HG03575 (cell line): ENCODE results near the gene ERGIC1.
"Not testable (repeated sequence)": the region's sequence is repeated elsewhere in the genome, so short reads cannot be mapped to it uniquely, and the experiment has no call there.

Source experiments
- ATAC-seq: cut with Tn5 transposase; IDR thresholded peaks from one replicate; pipeline ENCODE4 v1.9.1; 2021; ENCODE audit not compliant: unreplicated experiment, insufficient number of reproducible peaks, low FRiP score; ENCODE audit errors: extremely low read depth

ERGIC1 gene, protein sequence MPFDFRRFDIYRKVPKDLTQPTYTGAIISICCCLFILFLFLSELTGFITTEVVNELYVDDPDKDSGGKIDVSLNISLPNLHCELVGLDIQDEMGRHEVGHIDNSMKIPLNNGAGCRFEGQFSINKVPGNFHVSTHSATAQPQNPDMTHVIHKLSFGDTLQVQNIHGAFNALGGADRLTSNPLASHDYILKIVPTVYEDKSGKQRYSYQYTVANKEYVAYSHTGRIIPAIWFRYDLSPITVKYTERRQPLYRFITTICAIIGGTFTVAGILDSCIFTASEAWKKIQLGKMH

DNA sequence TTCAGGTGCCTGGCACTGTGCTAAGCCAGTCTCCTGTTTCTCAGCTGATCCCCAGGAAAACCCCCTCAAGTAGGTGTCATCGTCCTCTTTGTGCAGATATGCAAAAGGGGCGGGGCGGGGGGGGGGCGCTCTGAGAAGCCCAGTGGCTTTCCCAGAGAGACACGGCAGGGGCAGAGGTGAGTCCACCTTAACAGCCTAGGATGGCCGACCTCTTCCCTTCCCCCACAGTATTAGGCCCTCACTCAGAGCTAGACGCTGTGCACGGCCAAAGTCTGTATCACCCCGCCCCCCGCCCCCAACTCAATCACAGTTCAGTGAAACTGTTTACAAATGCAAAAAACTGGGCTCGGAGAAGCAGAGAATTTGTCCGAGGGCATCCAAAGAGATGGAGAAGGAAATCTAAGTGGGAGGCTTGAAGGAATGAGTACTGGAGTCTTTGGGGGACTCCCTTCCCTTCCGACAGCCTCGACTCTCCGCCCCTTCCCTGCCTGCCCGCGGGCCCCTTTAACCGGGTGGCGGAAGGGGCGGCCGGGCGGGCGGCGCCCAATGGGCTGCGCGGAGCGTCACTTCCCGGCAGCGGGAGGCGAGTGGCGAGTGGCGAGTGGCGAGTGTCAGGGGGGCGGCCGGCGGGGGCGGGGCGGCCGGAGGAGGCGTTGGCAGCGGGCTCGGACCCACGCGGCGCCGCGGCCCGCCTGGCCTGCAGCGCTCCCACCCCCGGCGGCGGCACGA lies at the start of gene ERGIC1:
Gene ERGIC1 (plus strand): TSS at position 566 of the 729 bp plus-strand sequence. CDS start 163 bp downstream, at position 729.
- ATAC-seq = no peak

DNA sequence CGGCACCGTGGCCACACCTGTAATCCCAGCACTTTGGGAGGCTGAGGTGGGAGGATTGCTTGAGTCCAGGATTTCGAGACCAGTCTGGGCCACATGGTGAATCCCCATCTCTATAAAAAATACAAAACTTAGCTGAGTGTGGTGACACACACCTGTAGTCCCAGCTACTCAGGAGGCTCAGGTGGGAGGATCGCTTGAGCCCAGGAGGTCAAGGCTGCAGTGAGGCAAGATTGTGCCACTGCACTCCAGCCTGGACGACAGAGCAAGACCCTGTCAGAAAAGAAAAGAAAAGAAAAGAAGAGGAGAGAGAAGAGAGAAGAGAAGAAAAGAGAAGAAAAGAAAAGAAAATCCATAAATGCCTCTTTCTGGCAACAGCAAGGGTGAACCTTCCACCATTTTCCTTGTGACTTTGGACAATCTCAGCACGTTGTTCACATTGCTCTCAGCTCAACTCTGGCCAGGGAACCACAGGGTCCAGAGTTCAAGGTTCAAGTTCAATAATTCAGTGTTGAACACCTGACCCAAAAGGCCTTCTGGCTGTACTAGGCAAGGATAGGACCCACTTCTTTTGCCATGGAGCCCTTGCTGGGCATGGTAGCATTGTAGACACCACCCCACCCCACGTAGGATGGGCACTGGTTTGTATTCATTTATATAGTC lies 48.5 kb upstream of the ERGIC1 start:
- ATAC-seq = no peak

- ATAC-seq = no peak
Measured at GRCh38 chr5:172786736-172787462, 47.2 kb upstream of the ERGIC1 start.

DNA sequence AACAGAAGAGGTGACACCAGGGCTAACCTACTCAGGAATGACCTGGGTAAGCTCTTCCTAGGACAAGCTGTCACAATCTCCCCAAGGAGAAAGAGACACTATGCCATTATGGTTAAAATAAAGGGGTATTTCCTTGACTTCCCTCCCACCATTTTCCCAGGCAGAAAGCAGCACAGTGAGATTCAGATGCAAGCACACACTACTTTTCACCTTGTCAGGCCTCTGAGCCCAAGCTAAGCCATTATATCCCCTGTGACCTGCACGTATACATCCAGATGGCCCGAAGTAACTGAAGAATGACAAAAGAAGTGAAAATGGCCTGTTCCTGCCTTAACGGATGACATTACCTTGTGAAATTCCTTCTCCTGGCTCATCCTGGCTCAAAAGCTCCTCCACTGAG lies 46.5 kb upstream of the ERGIC1 start:
- ATAC-seq = not testable (repeated sequence)

GRCh38 chr5:172788771-172789686 lies 45.0 kb upstream of the ERGIC1 start:
- ATAC-seq = no peak

DNA sequence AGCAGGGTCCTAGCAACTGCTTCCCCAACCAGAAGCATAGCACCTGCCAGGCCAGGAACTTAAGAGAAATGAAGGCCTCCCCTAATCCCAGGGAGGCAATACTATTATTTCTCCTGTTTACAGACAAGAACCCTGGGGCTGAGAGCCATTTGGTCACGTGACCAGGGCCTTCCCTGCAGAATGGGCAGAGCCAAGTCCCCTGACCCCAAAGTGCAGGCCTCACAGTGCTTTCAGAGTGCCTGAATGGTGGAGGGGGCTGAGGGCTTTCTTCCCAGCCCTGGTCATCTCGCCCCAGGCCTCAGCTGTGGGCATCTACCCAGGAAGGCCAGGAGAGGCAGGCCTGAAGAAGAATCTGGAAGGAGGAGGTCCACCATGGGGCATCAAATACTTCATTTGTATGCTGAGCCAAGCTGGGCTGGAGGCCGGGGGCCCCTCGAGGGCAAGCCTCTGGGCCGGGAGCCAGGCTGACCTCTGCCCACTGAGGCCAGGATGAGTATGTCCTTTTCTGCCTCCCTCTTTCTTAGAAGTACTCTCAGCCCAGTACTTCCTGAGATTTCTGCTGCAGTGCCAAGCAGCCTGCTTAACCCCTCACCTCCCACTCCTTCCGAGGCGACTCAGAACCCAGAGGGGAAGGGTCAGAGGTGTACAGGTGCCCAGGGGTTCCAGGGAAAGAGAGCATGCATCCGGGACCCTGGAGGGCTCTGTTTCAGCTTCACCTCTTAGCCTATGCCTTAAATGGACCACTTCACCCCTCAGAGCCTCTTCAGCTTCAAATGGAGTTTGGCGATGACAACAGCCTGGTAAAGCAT lies 44.2 kb upstream of the ERGIC1 start:
- ATAC-seq = no peak

GRCh38 chr5:172790496-172790889 lies 43.6 kb upstream of the ERGIC1 start:
- no peak for ATAC-seq

DNA sequence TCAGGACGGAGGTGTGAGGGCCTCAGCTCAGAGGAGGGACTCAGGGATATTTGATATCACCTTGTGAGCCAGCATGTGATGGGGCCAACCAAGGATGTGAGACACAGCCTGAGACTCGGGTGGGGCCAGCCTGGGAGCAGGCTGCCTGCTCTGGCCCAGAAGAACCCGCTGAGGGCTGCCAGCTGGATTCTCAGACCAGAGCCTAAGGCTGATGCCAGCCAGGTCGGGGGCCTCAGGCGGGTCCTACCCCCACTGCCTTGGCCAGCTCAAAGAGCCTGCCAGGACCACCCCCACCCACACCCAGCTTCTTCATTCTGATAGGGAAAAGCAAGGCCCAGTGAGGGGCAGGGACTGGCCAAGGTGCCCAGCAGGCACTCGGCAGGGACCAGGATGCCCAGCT lies 42.8 kb upstream of the ERGIC1 start:
- no peak for ATAC-seq

DNA sequence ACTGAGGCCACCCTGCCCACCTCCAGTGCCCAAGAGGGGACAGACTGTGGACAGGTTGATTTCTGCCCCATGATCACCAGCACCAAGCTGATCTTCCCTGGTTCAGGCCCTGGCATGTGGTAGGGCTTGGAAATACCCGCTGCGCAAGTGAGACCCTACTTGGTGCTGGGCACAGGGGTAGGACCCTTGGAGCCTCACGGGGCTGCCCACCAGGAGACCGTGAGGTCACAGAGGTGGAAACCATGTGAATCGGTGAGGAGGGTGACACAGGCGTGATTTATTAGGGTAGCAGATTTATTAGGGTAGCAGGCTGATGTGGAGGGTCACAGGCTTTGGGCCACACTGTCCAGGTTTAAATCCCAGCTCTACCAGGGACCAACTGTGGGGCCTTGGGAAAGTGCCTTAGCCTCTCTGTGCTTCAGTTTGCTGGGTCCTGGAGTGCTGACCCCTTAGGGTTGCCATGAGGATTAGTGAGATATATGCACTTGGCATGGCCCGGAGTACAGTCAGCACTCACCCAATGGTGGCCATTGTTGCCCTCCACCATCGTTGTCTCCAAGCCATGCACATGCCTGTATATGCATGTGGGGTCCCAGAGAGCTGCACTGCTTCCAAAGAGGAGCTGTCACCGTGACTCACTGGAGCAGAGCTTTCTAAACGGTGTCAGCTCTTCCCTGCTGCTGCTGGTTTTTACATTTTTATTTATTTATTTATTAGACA lies 42.2 kb upstream of the ERGIC1 start:
- no peak for ATAC-seq

DNA sequence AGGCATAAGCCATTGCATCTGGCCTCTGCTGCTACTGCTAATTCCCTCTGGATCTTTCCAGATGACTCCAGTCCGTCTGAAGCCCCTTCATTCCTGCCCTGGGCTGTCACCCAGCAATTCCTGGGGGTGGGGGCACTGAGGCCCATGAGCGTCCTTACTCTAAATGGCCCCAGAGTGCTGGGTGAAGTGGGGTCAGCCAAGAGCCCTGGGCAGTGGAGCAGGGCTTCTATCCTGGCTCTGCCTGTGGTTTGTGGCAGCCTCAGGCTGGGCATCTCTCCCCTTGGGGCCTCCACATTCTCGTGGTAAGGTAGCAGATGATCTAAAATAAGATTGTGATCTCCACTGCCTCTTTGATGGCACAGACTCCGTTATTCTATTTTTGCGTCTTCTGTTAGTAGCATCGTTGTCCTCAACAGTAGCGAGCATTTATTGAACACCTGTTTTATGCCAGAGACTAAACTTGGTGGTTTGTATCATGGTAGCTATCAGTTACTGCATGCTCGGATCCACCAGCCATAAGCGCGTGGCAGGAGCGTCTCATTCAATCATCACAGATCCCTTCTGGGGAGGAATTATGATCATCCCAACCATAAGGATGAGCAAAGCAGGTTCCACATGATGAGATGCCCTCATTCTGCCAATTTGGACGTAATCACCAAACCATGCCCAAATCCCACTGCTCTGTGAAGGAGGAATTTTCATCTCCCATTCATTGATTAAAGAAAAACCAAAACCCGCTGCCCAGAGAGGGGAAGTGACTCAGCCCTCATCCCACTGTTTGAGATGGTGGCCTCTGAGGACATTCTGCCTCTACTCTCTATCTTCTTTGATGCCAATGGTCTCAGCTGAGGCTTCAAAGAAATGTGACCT lies 41.1 kb upstream of the ERGIC1 start:
- ATAC-seq = no peak

DNA sequence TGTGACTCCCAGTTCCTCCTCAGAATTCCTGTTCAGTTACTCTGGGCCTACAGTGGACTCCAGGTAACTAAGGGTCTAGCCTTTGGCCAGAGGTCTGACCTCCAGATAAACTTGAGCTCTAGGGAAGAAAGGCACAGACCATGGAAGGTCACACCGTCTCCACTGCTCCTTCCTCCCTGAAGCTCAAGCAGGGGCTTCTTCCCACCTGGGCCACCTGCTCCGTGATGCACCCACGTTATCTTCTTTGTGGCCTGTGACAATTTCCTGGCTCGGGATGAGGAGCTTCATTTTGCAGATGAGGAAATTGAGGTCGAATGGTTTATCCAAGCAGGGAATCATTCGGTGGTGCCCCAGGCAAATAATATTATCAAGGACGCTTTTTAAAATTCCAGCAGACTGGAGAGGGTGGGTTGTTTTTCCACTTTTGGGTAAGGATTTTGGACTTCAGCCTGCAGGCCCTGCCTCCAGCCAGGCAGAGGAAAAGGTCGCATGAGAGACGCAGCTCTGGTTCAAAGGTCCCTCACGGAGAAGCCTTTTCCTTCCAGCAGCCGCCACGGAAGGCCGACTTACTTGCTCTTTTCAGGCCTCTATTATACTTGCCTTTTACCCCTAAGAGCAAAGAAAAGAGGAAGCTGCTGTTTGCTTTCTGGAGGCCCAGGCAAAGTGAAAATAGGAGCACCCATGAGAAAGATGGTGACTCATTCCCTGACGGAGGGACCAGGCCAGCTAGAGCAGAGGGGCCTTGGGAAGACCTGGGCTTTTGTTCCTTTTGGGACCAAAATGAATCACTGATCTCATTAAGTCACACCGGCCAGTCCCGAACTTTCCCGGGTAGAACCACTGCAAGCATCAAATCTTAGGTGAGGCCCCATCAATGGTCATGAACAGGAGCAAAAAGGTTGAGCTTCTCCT lies 40.2 kb upstream of the ERGIC1 start:
- ATAC-seq = no peak

- ATAC-seq = no peak
Measured at GRCh38 chr5:172795318-172795977, 38.6 kb upstream of the ERGIC1 start.

- no peak for ATAC-seq
Measured at GRCh38 chr5:172796306-172796705, 37.7 kb upstream of the ERGIC1 start.

DNA sequence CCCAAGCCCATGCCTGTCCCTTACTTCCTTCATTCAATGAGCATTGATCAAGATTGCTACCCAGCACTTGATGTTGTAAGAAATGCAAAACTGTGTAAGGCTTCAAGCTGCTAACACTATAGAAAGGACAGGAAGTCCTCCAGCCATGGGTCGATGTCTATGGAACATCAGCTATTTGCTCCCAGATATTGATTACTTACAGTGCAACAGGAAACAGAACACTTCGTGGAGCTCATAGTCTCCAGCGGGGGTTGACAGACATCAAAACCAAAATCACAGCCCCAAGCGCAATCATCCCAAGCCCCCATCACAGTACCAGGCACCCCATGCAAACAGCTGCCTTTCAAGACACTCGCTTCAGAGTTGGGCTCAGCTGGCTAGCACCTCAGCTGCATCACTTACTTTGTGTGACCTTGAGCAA lies 36.3 kb upstream of the ERGIC1 start:
- no peak for ATAC-seq
